Natural killer cell (primary cell): ENCODE data around the gene SKA2. TPM values are rescaled to one million over a fixed set of nuclear protein-coding genes. Genes with fewer than 3 reads are reported as not detected.

Experiments
- ATAC-seq, 3 donors: fragments of 150-1000 bp in 2 of 3; fragments of 200-7000 bp in 1 of 3; cut with Tn5 transposase; 1 replicate in 1 of 3; 2 replicates in 2 of 3; pipeline ENCODE4 v1.10.0; 2021; ENCODE audit warnings: mild to moderate bottlenecking in 2 of 3, moderate library complexity in 2 of 3
- DNase-seq, 2 donors: peaks; one replicate each; pipeline versions ENCODE4 v3.0.0 to v3.0.0-alpha.2; 2013 to 2021; ENCODE audit warnings: mixed read lengths in 1 of 2
- H3K27ac ChIP-seq: one replicate; pipeline ENCODE4 v1.5.1; 2013; ENCODE audit warnings: mild to moderate bottlenecking, low read length
- H3K27me3 ChIP-seq: one replicate; pipeline ENCODE4 v1.6.1; 2013; ENCODE audit warnings: low read length; ENCODE audit not compliant: control insufficient read depth, insufficient read depth
- H3K36me3 ChIP-seq: one replicate; pipeline ENCODE4 v1.6.1; 2013; ENCODE audit warnings: low read length; ENCODE audit not compliant: control insufficient read depth, insufficient read depth
- H3K4me1 ChIP-seq: one replicate; pipeline ENCODE4 v1.6.1; 2013; ENCODE audit warnings: low read length; ENCODE audit not compliant: control insufficient read depth, insufficient read depth
- H3K4me3 ChIP-seq: one replicate; pipeline ENCODE4 v1.5.1; 2013; ENCODE audit warnings: low read length
- H3K9me3 ChIP-seq: one replicate; pipeline ENCODE4 v1.6.1; 2013; ENCODE audit warnings: low read length; ENCODE audit not compliant: control insufficient read depth, insufficient read depth
- H3K27ac Mint-ChIP-seq, 2 donors: one replicate each; pipeline ENCODE4 v1.8.0; 2022; ENCODE audit warnings: mild to moderate bottlenecking in 2 of 2, mixed read lengths in 2 of 2, moderate library complexity in 1 of 2
- H3K27me3 Mint-ChIP-seq, 2 donors: one replicate each; pipeline ENCODE4 v1.8.0; 2022; ENCODE audit warnings: low read depth in 2 of 2, mixed read lengths in 2 of 2
- H3K36me3 Mint-ChIP-seq: one replicate; pipeline ENCODE4 v1.8.0; 2022; ENCODE audit warnings: mixed read lengths
- H3K4me1 Mint-ChIP-seq, 2 donors: one replicate each; pipeline ENCODE4 v1.8.0; 2022; ENCODE audit warnings: mixed read lengths in 2 of 2
- H3K4me3 Mint-ChIP-seq: one replicate; pipeline ENCODE4 v1.8.0; 2022; ENCODE audit warnings: mild to moderate bottlenecking, moderate library complexity, mixed read lengths
- H3K9me3 Mint-ChIP-seq, 2 donors: one replicate each; pipeline ENCODE4 v1.8.0; 2022; ENCODE audit warnings: mixed read lengths in 2 of 2
- WGBS: methylation state at CpG from one replicate; pipeline ENCODE4 v1.1.7; 2013; ENCODE audit warnings: missing lambda C conversion rate; ENCODE audit not compliant: insufficient coverage; 5-methylcytosine and 5-hydroxymethylcytosine counted together
- intact Hi-C: fragments of 100-400 bp; cut with micrococcal nuclease; formaldehyde crosslinking; loops from one replicate; pipeline ENCODE4 v1.14.2; 2022
- total RNA-seq, 4 donors: library from RNA; stranded (reverse); fragments of 120-200 nt in 1 of 4; gene quantifications; one replicate each; pipeline versions ENCODE4 v1.2.3 to v1.2.4, GENCODE V29; 2013 to 2022
- TF ChIP-seq, protein P1 (sequence below): fragments of 200-600 bp; IDR thresholded peaks from one replicate; pipeline ENCODE4 v1.8.0; 2022; ENCODE audit warnings: antibody characterized with exemption

SKA2 gene
- total RNA-seq, 3 donors from 2014 or later (not counting 1 experiment from before 2014, with no cell fraction given), result 13.4 to 26.5 (median 17.8) TPM

DNA sequence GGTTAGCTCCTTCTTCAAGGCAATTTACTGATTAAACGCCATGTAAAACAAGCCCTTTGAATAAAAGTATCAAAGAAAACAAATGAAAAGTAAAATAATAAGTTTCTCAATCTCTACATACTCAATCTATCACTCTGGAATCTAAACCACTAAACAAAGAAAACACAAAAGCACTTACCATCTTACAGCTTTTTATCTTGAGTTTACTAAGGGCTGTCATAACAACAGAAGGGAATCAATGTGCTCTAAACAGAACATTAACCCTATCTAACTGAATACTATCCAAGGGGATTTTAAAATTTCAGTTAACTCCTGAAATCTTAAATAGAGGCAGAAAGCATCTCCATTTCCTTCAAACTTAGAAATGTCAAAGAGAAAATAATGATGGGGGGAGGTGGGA, 3.4 kb downstream of the SKA2 start:
- ATAC-seq (no peak), DNase-seq (no peak)
- no peaks in the 10 kb centered on the region for H3K27me3 ChIP-seq
- H3K9me3 ChIP-seq, result no peaks in the 10 kb centered on the region
- intact Hi-C loops, result loop anchor here (10.0 kb wide), 2 partner anchors 73 to 517 kb away; partner anchors contain the start of gene GDPD1
- H3K4me1 ChIP-seq, result peaks cover 15% of the 10 kb centered on the region
- H3K27ac ChIP-seq, result no peak overlapping the region
- H3K9me3 Mint-ChIP-seq, result no peaks in the 10 kb centered on the region
- H3K4me1 Mint-ChIP-seq, result peaks cover 19 to 21% of the 10 kb centered on the region in 2 donors
- H3K36me3 ChIP-seq, result no peaks in the 10 kb centered on the region
- WGBS, result no CpG with 5 or more reads among the region's 1 CpG
- no peaks in the 10 kb centered on the region for H3K36me3 Mint-ChIP-seq
- no peak overlapping the region for H3K4me3 Mint-ChIP-seq
- H3K27ac Mint-ChIP-seq, result no peak overlapping the region
- H3K27me3 Mint-ChIP-seq, result no peaks in the 10 kb centered on the region
- H3K4me3 ChIP-seq, result no peak overlapping the region
- TF ChIP-seq, protein P1, sequence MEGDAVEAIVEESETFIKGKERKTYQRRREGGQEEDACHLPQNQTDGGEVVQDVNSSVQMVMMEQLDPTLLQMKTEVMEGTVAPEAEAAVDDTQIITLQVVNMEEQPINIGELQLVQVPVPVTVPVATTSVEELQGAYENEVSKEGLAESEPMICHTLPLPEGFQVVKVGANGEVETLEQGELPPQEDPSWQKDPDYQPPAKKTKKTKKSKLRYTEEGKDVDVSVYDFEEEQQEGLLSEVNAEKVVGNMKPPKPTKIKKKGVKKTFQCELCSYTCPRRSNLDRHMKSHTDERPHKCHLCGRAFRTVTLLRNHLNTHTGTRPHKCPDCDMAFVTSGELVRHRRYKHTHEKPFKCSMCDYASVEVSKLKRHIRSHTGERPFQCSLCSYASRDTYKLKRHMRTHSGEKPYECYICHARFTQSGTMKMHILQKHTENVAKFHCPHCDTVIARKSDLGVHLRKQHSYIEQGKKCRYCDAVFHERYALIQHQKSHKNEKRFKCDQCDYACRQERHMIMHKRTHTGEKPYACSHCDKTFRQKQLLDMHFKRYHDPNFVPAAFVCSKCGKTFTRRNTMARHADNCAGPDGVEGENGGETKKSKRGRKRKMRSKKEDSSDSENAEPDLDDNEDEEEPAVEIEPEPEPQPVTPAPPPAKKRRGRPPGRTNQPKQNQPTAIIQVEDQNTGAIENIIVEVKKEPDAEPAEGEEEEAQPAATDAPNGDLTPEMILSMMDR, result no peak

DNA sequence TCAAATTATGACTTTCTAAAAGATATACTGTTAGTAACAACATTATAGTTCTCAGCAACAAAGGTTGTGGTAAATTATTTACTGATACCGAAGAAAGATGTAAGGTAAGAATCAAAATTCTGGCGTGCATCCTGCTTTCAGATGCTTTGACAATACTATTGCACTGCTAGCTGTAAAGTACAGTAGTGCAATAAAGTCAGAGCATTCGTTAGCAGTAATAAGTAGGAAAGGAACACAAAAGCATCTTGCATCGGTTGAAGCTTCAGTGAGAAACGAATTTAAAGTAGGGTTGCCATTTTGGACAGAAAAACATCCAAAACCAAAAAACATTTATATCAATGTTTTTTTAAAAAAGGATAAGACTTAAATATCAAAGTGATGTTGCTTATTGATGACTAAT, 4.0 kb downstream of the SKA2 start:
- peaks cover 15% of the 10 kb centered on the region for H3K4me1 ChIP-seq

DNA sequence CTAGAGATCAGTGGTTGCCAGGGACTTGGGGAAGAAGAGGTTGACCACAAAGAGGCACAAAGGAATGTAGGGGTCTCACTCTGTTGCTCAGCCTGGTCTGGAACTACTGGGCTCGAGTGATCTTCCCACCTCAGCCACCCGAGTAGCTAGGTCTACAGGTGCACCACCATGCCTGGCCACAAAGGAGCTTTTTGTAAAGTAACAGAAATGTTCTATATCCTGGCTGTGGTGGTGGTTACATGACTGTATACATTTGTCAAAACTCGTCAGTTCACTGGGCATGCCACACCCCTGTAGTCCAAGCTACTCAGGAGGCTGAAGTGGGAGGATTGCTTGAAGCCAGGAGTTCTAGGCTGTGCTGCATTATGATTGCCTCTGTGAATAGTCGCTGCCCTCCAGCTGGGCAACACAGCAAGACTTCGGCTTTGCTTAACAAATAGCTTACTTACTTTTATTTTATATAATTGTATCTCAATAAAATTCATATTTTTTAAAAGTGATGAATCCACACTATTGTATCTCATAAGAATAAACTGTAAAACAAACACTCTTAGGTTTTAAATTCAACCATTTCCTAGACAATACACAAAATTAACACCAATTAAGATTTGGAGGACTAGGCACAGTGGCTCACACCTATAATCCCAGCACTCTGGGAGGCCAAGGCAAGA, 5.0 kb downstream of the SKA2 start:
- no peaks in the 10 kb centered on the region for H3K27me3 ChIP-seq
- Mint-ChIP-seq H3K4me1 (peaks cover 26 to 27% of the 10 kb centered on the region in 2 donors), H3K27ac (no peak overlapping the region), H3K9me3 (no peaks in the 10 kb centered on the region), H3K36me3 (no peaks in the 10 kb centered on the region), H3K27me3 (no peaks in the 10 kb centered on the region), H3K4me3 (no peak overlapping the region)
- ATAC-seq (no peak), DNase-seq (peak in 1 of 2 donors; percentile 15)
- TF ChIP-seq, protein P1, result no peak
- no peaks in the 10 kb centered on the region for H3K9me3 ChIP-seq
- no peaks in the 10 kb centered on the region for H3K36me3 ChIP-seq
- intact Hi-C loops, result loop anchor here (10.0 kb wide), 2 partner anchors 75 to 515 kb away; partner anchors contain the start of gene GDPD1
- H3K4me3 ChIP-seq, result no peak overlapping the region
- peaks cover 10% of the 10 kb centered on the region for H3K4me1 ChIP-seq
- no peak overlapping the region for H3K27ac ChIP-seq
- 46% methylated on average over 3 of the region's 5 CpGs for WGBS

More for the DNA sequence above, 4.0 kb downstream of the SKA2 start:
- no peak overlapping the region for H3K27ac ChIP-seq
- Mint-ChIP-seq H3K36me3 (no peaks in the 10 kb centered on the region), H3K9me3 (no peaks in the 10 kb centered on the region), H3K4me1 (peaks cover 19 to 21% of the 10 kb centered on the region in 2 donors), H3K4me3 (no peak overlapping the region), H3K27me3 (no peaks in the 10 kb centered on the region), H3K27ac (no peak overlapping the region)
- no peaks in the 10 kb centered on the region for H3K27me3 ChIP-seq
- no peaks in the 10 kb centered on the region for H3K9me3 ChIP-seq
- intact Hi-C loops, result loop anchor here (10.0 kb wide), 2 partner anchors 74 to 516 kb away; partner anchors contain the start of gene GDPD1
- DNase-seq (peak in 1 of 2 donors; percentile 22), ATAC-seq (no peak)
- TF ChIP-seq, protein P1, result no peak
- WGBS, result 94% methylated on average over 3 of the region's 5 CpGs
- H3K36me3 ChIP-seq, result no peaks in the 10 kb centered on the region
- H3K4me3 ChIP-seq, result no peak overlapping the region
